CD4-positive, alpha-beta memory T cell (primary cell): Measurements from ENCODE around the gene RAP1A. TPM values are rescaled to one million over a fixed set of nuclear protein-coding genes. Genes with fewer than 3 reads are reported as not detected.

Experiments
- CTCF ChIA-PET: fragments of 350-600 bp; sonication (Branson Sonifier 250); formaldehyde crosslinking; loops from one replicate; lab custom pipeline; 2021; ENCODE audit warnings: inconsistent platforms; ENCODE audit not compliant: partially characterized antibody; lab: Charles Lee
- POLR2A ChIA-PET: fragments of 350-600 bp; sonication (Branson Sonifier 250); formaldehyde crosslinking; loops from one replicate; lab custom pipeline; 2021; ENCODE audit not compliant: partially characterized antibody; lab: Charles Lee
- DNase-seq, 5 donors: peaks; one replicate each; pipeline versions ENCODE4 v3.0.0 to v3.0.0-alpha.2; 2020 to 2022; ENCODE audit warnings: mixed read lengths in 1 of 5
- H3K27ac ChIP-seq: one replicate; pipeline ENCODE4 v1.7.0; 2013; ENCODE audit warnings: low read depth, low read length
- H3K27me3 ChIP-seq: 2 replicates; pipeline ENCODE4 v1.7.0; 2013; ENCODE audit warnings: mild to moderate bottlenecking, low read length, moderate library complexity; ENCODE audit not compliant: insufficient read depth
- H3K36me3 ChIP-seq: 2 replicates; pipeline ENCODE4 v1.7.0; 2013; ENCODE audit warnings: mild to moderate bottlenecking, low read length, moderate library complexity; ENCODE audit not compliant: insufficient read depth
- H3K4me1 ChIP-seq: 2 replicates; pipeline ENCODE4 v1.7.0; 2013; ENCODE audit warnings: mild to moderate bottlenecking, low read length, moderate library complexity; ENCODE audit not compliant: insufficient read depth
- H3K4me3 ChIP-seq, 2 donors: one replicate each; pipeline ENCODE4 v1.7.0; 2013; ENCODE audit warnings: low read length in 2 of 2, mild to moderate bottlenecking in 1 of 2
- H3K9me3 ChIP-seq, 2 donors: one replicate each; pipeline ENCODE4 v1.7.0; 2013; ENCODE audit warnings: low read length in 2 of 2, control low read depth in 1 of 2; ENCODE audit not compliant: control insufficient read depth in 1 of 2
- H3K27ac Mint-ChIP-seq, 7 donors: one replicate each; pipeline ENCODE4 v1.8.0; 2020 to 2021; ENCODE audit warnings: mixed read lengths in 7 of 7, mild to moderate bottlenecking in 6 of 7, inconsistent platforms in 3 of 7, moderate library complexity in 3 of 7
- H3K27me3 Mint-ChIP-seq, 2 donors: one replicate each; pipeline ENCODE4 v1.8.0; 2020 to 2021; ENCODE audit warnings: mixed read lengths in 2 of 2
- H3K36me3 Mint-ChIP-seq, 2 donors: one replicate each; pipeline ENCODE4 v1.8.0; 2020 to 2021; ENCODE audit warnings: mixed read lengths in 2 of 2, inconsistent platforms in 1 of 2, mild to moderate bottlenecking in 1 of 2
- H3K4me1 Mint-ChIP-seq, 4 donors: one replicate each; pipeline ENCODE4 v1.8.0; 2020 to 2021; ENCODE audit warnings: mixed read lengths in 4 of 4, mild to moderate bottlenecking in 1 of 4
- H3K4me3 Mint-ChIP-seq, 8 donors: one replicate each; pipeline ENCODE4 v1.8.0; 2020 to 2021; ENCODE audit warnings: mixed read lengths in 8 of 8, mild to moderate bottlenecking in 7 of 8, moderate library complexity in 6 of 8, inconsistent platforms in 3 of 8
- H3K9me3 Mint-ChIP-seq, 8 donors: one replicate each; pipeline ENCODE4 v1.8.0; 2020 to 2021; ENCODE audit warnings: mixed read lengths in 8 of 8, mild to moderate bottlenecking in 5 of 8, inconsistent platforms in 3 of 8, moderate library complexity in 1 of 8
- intact Hi-C: fragments of 100-400 bp; cut with micrococcal nuclease; formaldehyde crosslinking; loops from one replicate; pipeline ENCODE4 v1.15.1; 2023
- polyA plus RNA-seq, 2 donors: library from polyadenylated mRNA; unstranded; fragments of 300-500 nt; fragmentation: Illumina TruSeq; gene quantifications; one replicate each; pipeline ENCODE4 v1.2.3, GENCODE V29; 2021
- total RNA-seq, 2 experiments: library from RNA; stranded (reverse); gene quantifications; one replicate each; pipeline ENCODE4 v1.2.3, GENCODE V29; 2021

Gene RAP1A
- total and polyA plus RNA-seq, 4 experiments from 2014 or later, result 67.2 to 134 (median 108) TPM

DNA sequence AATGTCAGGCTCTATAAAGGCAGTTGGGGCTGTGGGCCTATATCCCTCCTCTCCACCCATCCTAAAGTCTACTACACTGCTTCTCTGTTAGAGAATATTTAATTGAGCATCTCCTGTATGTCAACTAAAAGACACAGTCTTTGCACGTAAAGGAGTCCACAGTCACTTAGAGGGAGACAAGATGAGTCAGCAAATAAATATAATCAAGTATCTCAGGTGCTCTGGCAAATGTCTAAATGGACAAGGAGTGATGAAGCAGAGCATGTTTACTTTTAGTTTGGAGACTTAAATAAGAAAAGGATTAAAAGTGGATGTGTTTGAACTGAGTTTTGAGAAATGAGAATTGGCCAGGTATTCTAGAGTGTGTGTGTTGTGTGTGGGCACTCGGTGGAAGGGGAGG lies 41.8 kb upstream of the RAP1A start:
- intact Hi-C loops, result loop anchor here (10.0 kb wide), 1 partner anchor 47 kb away; no protein-coding TSS in a partner anchor
- Histone ChIP-seq H3K4me3 (no peak overlapping the region), H3K4me1 (peaks cover 9% of the 10 kb centered on the region), H3K36me3 (no peaks in the 10 kb centered on the region), H3K9me3 (no peaks in the 10 kb centered on the region), H3K27ac (no peak overlapping the region), H3K27me3 (no peaks in the 10 kb centered on the region)
- Mint-ChIP-seq H3K36me3 (no peaks in the 10 kb centered on the region), H3K27ac (no peak overlapping the region), H3K4me1 (peaks cover 6 to 15% (median 8%) of the 10 kb centered on the region in 4 donors), H3K4me3 (no peak overlapping the region), H3K9me3 (no peaks in the 10 kb centered on the region), H3K27me3 (no peaks in the 10 kb centered on the region)
- DNase-seq, result no peak
- POLR2A ChIA-PET, result interaction anchor here (1.2 kb wide), 1 partner anchor 26 kb away, joined by 3 read pairs; no protein-coding TSS in a partner anchor
- CTCF ChIA-PET, result no interaction called here

DNA sequence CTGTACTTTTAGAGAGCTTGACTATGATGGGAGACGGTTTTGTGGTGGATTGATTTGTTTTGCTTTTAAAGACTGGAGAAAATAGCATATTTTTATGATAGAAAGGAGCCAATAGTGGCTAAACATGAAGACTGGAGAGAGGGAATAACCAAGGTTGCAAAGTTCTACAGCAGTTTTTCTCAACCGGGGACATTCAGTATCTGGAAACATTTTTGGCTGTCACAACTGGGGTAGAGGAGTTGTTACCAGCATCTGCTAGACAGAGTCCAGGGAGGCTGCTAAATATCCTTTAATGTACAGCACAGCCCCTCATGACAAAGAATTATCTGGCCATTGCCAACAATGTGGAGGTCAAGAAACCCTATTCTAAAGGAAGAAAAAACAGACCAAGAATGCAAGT lies 38.4 kb upstream of the RAP1A start:
- CTCF ChIA-PET, result interaction anchor here (1.0 to 3.8 kb wide), 3 partner anchors 10 to 63 kb away, joined by 3 to 28 read pairs (median 11); no protein-coding TSS in a partner anchor

DNA sequence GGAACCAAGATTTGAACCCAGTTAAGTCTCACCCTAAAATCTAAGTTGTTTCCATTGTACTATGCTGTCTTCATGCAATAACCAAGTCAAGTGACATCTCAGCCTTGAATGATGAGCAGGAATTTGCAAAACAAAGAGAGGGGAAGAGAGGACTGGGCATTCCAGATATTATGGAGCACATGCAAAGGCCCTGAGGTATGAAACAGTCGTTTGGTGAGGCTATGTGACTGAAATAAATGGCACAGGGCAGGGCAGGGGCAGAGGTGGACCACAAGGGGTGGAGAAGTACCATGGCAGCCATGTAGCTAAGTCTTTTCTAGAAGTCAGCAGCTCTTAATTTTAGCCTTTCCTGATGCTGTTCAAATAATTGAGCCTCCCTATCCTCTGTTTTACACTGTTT lies 37.6 kb upstream of the RAP1A start:
- intact Hi-C loops, result no loop called here
- Histone ChIP-seq H3K4me1 (peaks cover 14% of the 10 kb centered on the region), H3K36me3 (no peaks in the 10 kb centered on the region), H3K4me3 (no peak overlapping the region), H3K27me3 (no peaks in the 10 kb centered on the region), H3K27ac (no peak overlapping the region), H3K9me3 (no peaks in the 10 kb centered on the region)
- H3K4me1 Mint-ChIP-seq, result peaks cover 6 to 18% (median 9%) of the 10 kb centered on the region in 4 donors
- no peak overlapping the region for H3K27ac Mint-ChIP-seq
- no peak for DNase-seq
- CTCF ChIA-PET, result interaction anchor here (1.0 to 3.8 kb wide), 5 partner anchors 10 to 75 kb away, joined by 3 to 28 read pairs (median 5); no protein-coding TSS in a partner anchor
- no peak overlapping the region for H3K4me3 Mint-ChIP-seq
- H3K9me3 Mint-ChIP-seq, result no peaks in the 10 kb centered on the region
- no peaks in the 10 kb centered on the region for H3K27me3 Mint-ChIP-seq
- no peaks in the 10 kb centered on the region for H3K36me3 Mint-ChIP-seq
- POLR2A ChIA-PET, result interaction anchor here (0.7 to 2.8 kb wide), 9 partner anchors 9 to 74 kb away, joined by 3 to 21 read pairs (median 4); no protein-coding TSS in a partner anchor

More for the DNA sequence above, 38.4 kb upstream of the RAP1A start:
- intact Hi-C loops, result no loop called here
- H3K9me3 ChIP-seq, result no peaks in the 10 kb centered on the region
- no peaks in the 10 kb centered on the region for H3K27me3 ChIP-seq
- POLR2A ChIA-PET, result interaction anchor here (2.8 kb wide), 1 partner anchor 12 kb away, joined by 21 read pairs; no protein-coding TSS in a partner anchor
- no peaks in the 10 kb centered on the region for H3K9me3 Mint-ChIP-seq
- H3K4me1 ChIP-seq, result peaks cover 14% of the 10 kb centered on the region
- peaks cover 6 to 18% (median 9%) of the 10 kb centered on the region in 4 donors for H3K4me1 Mint-ChIP-seq
- H3K27ac Mint-ChIP-seq, result no peak overlapping the region
- no peak overlapping the region for H3K4me3 Mint-ChIP-seq
- no peaks in the 10 kb centered on the region for H3K36me3 Mint-ChIP-seq
- no peak overlapping the region for H3K27ac ChIP-seq
- H3K4me3 ChIP-seq, result no peak overlapping the region
- no peaks in the 10 kb centered on the region for H3K27me3 Mint-ChIP-seq
- DNase-seq, result no peak
- H3K36me3 ChIP-seq, result no peaks in the 10 kb centered on the region

DNA sequence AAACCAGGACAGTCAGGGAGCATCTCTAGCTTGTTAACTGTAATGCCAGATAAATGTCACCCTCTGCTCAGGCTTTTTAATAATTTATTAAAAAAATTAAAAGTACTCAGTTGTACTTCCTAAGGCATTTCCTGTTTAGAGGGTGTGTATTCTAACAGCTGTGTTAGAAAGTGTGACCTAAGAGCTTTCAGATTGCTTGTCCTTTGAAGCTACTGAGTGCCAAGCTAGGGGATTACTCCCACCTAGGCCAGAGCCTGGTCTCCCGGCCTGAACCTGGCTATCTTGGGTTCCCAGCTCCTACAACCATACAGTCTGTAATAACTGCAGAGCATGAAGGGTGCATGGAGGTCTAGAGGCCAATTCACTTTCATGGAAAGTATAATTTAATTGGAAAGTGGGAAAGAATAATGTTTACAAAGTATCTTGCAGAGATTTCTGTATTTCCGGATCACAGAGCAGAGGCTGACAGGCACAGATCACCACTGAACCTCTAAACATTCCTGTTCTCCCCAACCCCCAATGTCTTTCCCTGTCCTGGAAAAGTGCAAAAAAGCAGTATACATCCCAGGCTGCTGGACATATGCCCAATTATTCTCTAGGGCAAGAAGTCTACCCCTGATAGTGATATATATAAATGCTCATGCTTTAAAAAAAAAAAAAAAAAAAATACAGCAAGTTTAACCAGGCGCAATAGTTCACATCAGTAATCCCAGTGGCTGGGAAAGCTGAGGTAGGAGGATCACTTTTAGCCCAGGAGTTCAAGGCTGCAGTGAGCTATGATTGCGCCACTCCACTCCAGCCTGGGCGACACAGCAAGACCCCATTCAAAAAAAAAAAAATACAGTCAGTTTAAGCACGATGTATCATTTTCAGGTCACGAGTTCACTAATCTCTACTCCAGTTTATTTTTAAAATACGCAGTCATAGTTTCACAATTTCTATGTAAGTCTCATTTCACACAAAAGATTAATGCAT lies 36.7 kb upstream of the RAP1A start:
- Mint-ChIP-seq H3K36me3 (no peaks in the 10 kb centered on the region), H3K4me1 (peaks cover 5 to 18% (median 8%) of the 10 kb centered on the region in 4 donors), H3K9me3 (no peaks in the 10 kb centered on the region), H3K27ac (peak overlapping the region in 1 of 7 donors; percentile 21), H3K4me3 (no peak overlapping the region), H3K27me3 (no peaks in the 10 kb centered on the region)
- no peak overlapping the region for H3K27ac ChIP-seq
- intact Hi-C loops, result no loop called here
- ChIA-PET CTCF (interaction anchor here (0.7 to 3.8 kb wide), 9 partner anchors 9 to 130 kb away, joined by 3 to 28 read pairs (median 5); no protein-coding TSS in a partner anchor), POLR2A (interaction anchor here (0.7 to 2.8 kb wide), 9 partner anchors 8 to 75 kb away, joined by 3 to 21 read pairs (median 4); no protein-coding TSS in a partner anchor)
- no peak overlapping the region for H3K4me3 ChIP-seq
- H3K4me1 ChIP-seq, result peaks cover 16% of the 10 kb centered on the region
- H3K36me3 ChIP-seq, result no peaks in the 10 kb centered on the region
- H3K27me3 ChIP-seq, result no peaks in the 10 kb centered on the region
- DNase-seq, result no peak
- no peaks in the 10 kb centered on the region for H3K9me3 ChIP-seq

DNA sequence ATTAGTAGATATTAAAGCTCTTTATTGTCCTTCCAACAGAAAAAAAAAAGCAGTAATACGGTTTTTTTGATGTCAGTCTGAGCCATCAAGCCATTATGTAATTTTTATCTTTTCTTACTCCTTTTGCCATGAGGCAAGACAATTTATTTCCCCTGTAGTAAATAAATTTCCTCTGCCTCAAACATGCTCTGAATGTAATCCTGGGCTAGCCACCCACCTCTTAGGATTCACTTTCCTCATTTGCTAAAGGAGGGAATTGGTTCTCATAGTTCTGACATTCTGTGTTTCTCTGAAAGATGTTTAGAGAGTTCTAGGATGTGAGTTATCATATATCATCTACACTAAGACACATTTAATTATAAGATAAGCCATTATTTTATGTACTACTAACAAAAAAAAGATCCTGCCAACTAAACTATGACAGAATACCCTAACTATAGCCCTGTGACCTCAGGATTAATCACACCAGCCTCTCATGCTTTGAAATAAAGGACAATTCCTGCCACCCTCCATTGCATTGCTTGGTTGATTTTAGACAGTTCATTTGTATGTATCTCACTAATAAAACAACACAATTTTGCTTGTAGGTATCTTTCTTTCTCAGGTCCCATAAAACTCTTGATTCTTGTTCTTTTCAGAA lies 34.0 kb upstream of the RAP1A start:
- H3K27ac ChIP-seq, result no peak overlapping the region
- no peaks in the 10 kb centered on the region for H3K9me3 ChIP-seq
- intact Hi-C loops, result no loop called here
- CTCF ChIA-PET, result no interaction called here
- peaks cover 4 to 18% (median 8%) of the 10 kb centered on the region in 4 donors for H3K4me1 Mint-ChIP-seq
- peak overlapping the region in 1 of 7 donors; percentile 44 for H3K27ac Mint-ChIP-seq
- no peaks in the 10 kb centered on the region for H3K36me3 Mint-ChIP-seq
- no peak overlapping the region for H3K4me3 ChIP-seq
- POLR2A ChIA-PET, result interaction anchor here (1.0 to 2.9 kb wide), 4 partner anchors 10 to 77 kb away, joined by 3 to 9 read pairs (median 4); no protein-coding TSS in a partner anchor
- no peaks in the 10 kb centered on the region for H3K9me3 Mint-ChIP-seq
- H3K27me3 ChIP-seq, result no peaks in the 10 kb centered on the region
- H3K4me1 ChIP-seq, result peaks cover 24% of the 10 kb centered on the region
- no peak overlapping the region for H3K4me3 Mint-ChIP-seq
- H3K27me3 Mint-ChIP-seq, result no peaks in the 10 kb centered on the region
- H3K36me3 ChIP-seq, result no peaks in the 10 kb centered on the region
- DNase-seq, result no peak

DNA sequence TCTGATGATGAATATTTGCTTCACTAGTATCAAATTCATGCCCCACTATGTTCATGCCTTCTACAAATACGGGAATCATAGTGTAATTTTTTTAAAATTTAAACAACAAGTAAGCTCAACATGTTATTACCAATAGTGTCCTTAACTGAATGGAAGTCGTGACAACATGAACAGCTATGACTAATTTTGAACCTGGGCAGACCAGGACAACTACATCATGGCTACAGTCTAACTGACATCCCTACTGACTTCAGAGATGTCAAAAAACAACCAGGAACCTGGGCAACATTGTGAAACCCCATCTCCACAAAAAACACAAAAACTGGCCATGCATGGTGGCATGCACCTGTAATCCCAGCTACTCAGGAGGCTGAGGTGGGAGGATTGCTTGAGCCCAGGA lies 33.5 kb upstream of the RAP1A start:
- Histone ChIP-seq H3K27ac (no peak overlapping the region), H3K4me3 (no peak overlapping the region), H3K9me3 (no peaks in the 10 kb centered on the region), H3K4me1 (peaks cover 24% of the 10 kb centered on the region), H3K27me3 (no peaks in the 10 kb centered on the region), H3K36me3 (no peaks in the 10 kb centered on the region)
- Mint-ChIP-seq H3K27me3 (no peaks in the 10 kb centered on the region), H3K4me1 (peaks cover 4 to 14% (median 8%) of the 10 kb centered on the region in 4 donors), H3K36me3 (no peaks in the 10 kb centered on the region), H3K9me3 (no peaks in the 10 kb centered on the region), H3K4me3 (no peak overlapping the region), H3K27ac (no peak overlapping the region)
- ChIA-PET CTCF (no interaction called here), POLR2A (interaction anchor here (1.7 to 2.9 kb wide), 2 partner anchors 10 to 78 kb away, joined by 5 to 9 read pairs; no protein-coding TSS in a partner anchor)
- no peak for DNase-seq
- intact Hi-C loops, result no loop called here
